ENCODE data around the gene IGF2BP3.
"Not testable (repeated sequence)": the region's sequence is repeated elsewhere in the genome, so short reads cannot be mapped to it uniquely, and the experiment has no call there.

Gene IGF2BP3

GRCh38 chr7:23398090-23398489 is 72.2 kb downstream of the IGF2BP3 start:
- H3K4me3 ChIP-seq (ENCODE audit: low read depth, low read length); H3K27ac ChIP-seq (ENCODE audit: extremely low read depth, low read depth, low read length); CTCF ChIA-PET; H3K9me3 ChIP-seq (ENCODE audit: control insufficient read depth, insufficient read depth, low read depth, low read length); POLR2A ChIA-PET; H3K4me1 ChIP-seq (ENCODE audit: control insufficient read depth, insufficient read depth, low read length): not testable (repeated sequence)
- peaks cover 10 to 24% of the 10 kb centered on the region in 2 experiments; a peak in 2 of 3 replicates for H3K36me3 ChIP-seq (ENCODE audit: control insufficient read depth in 2 of 2, insufficient read depth in 1 of 2, low read length in 2 of 2)
- peak; percentile 76; the same call in 1 of the 2 replicates for TF ChIP-seq ZNF580 (tag by site-specific recombination; IDR thresholded peaks at IDR 0.05)
- TF ChIP-seq ZNF146 (tag by site-specific recombination; IDR thresholded peaks at IDR 0.05) = peak; percentile 95

- Histone ChIP-seq H3K9me3 (ENCODE audit: control insufficient read depth, insufficient read depth, low read depth, low read length) (no peaks in the 10 kb centered on the region), H3K36me3 (ENCODE audit: control insufficient read depth in 2 of 2, insufficient read depth in 1 of 2, low read length in 2 of 2) (peaks cover 10 to 27% of the 10 kb centered on the region in 2 experiments; a peak in 2 of 3 replicates), H3K4me3 (ENCODE audit: low read depth, low read length) (no peak overlapping the region), H3K27ac (ENCODE audit: extremely low read depth, low read depth, low read length) (no peak overlapping the region), H3K4me1 (ENCODE audit: control insufficient read depth, insufficient read depth, low read length) (peaks cover 10% of the 10 kb centered on the region)
- ChIA-PET CTCF (no interaction called here), POLR2A (no interaction called here)
- no peak for TF ChIP-seq ZNF248 (tag by site-specific recombination; IDR thresholded peaks at IDR 0.05)
- TF ChIP-seq ZBTB49 (tag by site-specific recombination; IDR thresholded peaks at IDR 0.05; ENCODE audit: low read depth) = no peak
- no peak for TF ChIP-seq KLF1 (tag by site-specific recombination; IDR thresholded peaks at IDR 0.05)
These were observed 73.0 kb downstream of the IGF2BP3 start for GRCh38 chr7:23397241-23397640.

- Histone ChIP-seq H3K4me1 (ENCODE audit: control insufficient read depth, insufficient read depth, low read length) (peaks cover 10% of the 10 kb centered on the region), H3K4me3 (ENCODE audit: low read depth, low read length) (no peak overlapping the region), H3K9me3 (ENCODE audit: control insufficient read depth, insufficient read depth, low read depth, low read length) (no peaks in the 10 kb centered on the region), H3K36me3 (ENCODE audit: control insufficient read depth in 2 of 2, insufficient read depth in 1 of 2, low read length in 2 of 2) (peaks cover 5 to 24% of the 10 kb centered on the region in 2 experiments; a peak in 2 of 3 replicates), H3K27ac (ENCODE audit: extremely low read depth, low read depth, low read length) (no peak overlapping the region)
- ChIA-PET POLR2A (no interaction called here), CTCF (interaction anchor here (0.5 kb wide), 1 partner anchor 25 kb away, joined by 3 read pairs; no protein-coding TSS in a partner anchor)
- TF ChIP-seq GFI1B (tag by site-specific recombination; IDR thresholded peaks at IDR 0.05) = no peak
- TF ChIP-seq HOXC10 (CRISPR knock-in tag; IDR thresholded peaks at IDR 0.05) = no peak
- TF ChIP-seq ZNF530 (tag by site-specific recombination; IDR thresholded peaks at IDR 0.05; ENCODE audit: low read depth) = no peak
- no peak for TF ChIP-seq ZFP41 (tag by site-specific recombination; IDR thresholded peaks at IDR 0.05; ENCODE audit: borderline replicate concordance)
- no peak for TF ChIP-seq ZNF513 (tag by site-specific recombination; IDR thresholded peaks at IDR 0.05)
- peak; percentile 45; the same call in 1 of the 2 replicates for TF ChIP-seq ZNF398 (tag by site-specific recombination; IDR thresholded peaks at IDR 0.05)
These were observed 73.9 kb downstream of the IGF2BP3 start for GRCh38 chr7:23396222-23397015.

All from HEK293 (cell line).